KBM-7 (cell line): ENCODE results near the gene DOK6.
A peak's percentile ranks its signal among the peaks of the same experiment; 100 is the strongest.

ENCODE experiments used
- DNase-seq: peaks from one replicate; pipeline ENCODE4 v3.0.0-alpha.2; 2015
- in situ Hi-C: fragments of 300-500 bp; cut with MboI; formaldehyde crosslinking; loops from 2 replicates; pipeline ENCODE4 v1.14.3; 2020; ENCODE audit warnings: low sequenced_read_pairs, low pct_unique_long_range_greater_than_20kb, mixed read lengths

Gene DOK6

DNA sequence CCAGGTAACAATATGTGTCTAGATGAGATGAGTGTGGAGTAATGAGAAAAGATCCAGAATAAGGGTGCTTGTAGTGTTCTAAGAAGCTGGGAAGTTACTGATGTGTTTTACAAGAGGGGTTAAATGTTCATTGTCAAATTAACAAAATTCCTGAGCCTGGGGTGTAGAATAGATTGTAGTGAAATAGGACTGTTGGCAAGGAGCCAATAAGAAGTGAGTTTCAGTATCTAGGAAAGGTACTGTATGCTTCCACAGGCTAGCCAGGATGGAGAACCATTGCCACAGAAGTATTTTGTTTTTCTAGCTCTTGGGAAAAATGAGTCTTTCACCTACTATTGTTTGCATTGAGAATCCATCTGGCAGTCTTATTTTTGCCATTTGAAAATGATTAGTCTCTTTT, 10.5 kb downstream of the DOK6 start:
- in situ Hi-C loops, result no loop called here
- no peak for DNase-seq

DNA sequence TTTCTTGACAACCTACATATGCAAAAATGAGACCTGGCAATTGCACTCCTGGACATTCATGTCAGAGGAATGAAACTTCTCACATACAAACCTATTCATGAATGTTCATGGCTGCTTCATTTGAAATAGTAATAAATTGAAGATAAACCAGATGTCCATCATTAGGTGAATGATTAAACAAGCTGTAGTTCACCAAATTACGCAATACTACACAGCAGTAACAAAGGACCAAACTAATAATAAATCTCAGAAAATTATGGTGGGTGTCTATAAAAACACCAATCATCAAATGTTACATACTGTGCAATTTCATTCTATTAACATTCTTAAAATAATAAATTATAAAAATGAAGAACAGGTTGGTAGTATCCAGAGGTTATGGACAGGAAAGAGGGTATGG, 13.5 kb downstream of the DOK6 start:
- no peak for DNase-seq
- in situ Hi-C loops, result no loop called here

DNA sequence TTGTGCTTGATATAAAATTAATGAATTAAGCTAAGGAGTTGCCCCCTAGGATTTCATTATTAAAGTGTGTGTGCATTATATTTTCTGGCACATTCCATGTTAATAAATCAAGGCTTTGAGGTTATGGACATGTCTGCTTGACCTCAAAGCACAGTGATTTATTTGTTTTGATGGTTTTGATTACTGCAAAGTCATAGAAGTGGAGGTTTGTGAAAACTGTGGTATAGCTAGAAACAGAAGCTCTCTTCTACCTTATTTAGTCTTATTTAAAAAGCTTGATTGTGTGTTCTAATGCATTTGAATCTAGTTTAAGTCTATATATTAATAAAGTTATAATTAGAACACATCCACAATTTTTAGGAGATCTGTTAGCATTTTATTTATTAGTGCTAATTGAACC, 32.2 kb downstream of the DOK6 start:
- in situ Hi-C loops, result no loop called here
- DNase-seq, result no peak

DNA sequence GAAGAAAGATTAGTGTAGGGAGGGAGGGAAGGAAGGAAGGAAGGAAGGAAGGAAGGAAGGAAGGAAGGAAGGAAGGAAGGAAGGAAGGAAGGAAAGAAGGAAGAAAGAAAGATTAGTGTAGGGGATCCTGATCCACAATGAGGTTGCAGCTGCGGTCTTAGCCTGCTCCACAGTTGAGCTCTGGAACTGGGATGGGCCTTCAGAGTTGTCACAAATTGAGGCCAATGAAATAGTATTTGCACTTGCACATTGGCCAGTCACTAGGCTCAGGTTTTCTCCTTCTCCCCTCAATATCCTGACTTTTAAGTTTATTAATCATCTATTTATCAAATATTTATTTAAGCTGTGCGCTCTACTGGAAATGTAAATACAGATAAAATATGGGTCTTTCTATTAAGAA, 34.3 kb downstream of the DOK6 start:
- in situ Hi-C loops, result no loop called here
- DNase-seq, result no peak

DNA sequence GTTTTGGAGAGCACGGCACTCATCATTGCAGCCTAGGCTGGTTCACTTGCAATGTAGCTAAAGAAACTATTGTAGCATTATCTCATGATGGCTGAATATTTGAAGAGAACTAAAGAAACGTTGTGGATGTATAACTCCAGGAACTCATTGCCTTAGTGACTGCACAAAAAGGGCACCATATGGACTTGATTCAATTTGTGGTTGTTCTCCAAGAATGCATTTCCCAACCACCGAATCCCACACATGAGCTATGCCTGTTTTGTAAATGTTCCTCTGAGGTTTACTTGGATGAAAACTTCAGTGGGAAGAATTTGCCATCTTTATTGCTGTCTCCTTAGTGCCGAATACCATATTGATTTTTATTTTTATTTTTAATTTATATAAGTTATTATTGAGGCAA, 43.5 kb downstream of the DOK6 start:
- no peak for DNase-seq
- in situ Hi-C loops, result no loop called here

DNA sequence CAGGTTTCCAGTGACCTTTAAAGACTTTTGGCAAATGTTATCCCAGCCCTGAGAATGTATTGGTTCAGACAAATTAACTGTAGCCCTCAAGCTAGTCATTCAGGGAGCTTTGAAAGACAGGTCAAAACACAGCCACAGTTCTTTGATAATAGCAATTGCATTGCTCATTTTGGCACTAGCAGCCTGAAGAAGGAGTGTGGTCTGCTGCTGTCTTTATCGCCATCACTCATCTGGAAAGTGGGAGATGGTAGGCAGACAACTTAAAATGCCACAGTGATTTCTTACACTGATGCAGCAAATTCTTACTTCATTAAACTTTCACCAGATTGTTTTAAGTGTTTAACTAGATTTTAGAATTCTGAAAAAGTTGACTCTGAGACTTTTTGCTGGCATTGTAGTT, 47.2 kb downstream of the DOK6 start:
- in situ Hi-C loops, result no loop called here
- DNase-seq, result no peak

DNA sequence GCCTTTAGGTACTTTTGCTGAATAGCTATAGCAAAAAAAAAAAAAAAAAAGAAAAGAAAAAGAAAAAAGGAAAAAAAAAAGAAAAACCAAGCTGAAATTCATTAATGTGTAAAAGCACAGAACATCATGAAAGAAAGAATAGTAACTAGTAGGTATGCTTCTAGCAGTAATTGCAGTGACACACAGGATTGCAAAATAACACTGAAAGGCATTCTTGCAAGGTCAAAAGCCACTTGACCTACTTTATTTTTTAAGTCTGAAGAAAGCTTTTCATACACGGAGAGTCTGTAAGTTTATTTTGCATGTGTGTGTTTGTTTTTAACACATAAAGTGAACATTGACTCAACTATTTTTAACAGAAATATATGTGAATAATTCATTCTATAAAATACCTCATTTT, 54.4 kb downstream of the DOK6 start:
- DNase-seq, result no peak
- in situ Hi-C loops, result no loop called here

DNA sequence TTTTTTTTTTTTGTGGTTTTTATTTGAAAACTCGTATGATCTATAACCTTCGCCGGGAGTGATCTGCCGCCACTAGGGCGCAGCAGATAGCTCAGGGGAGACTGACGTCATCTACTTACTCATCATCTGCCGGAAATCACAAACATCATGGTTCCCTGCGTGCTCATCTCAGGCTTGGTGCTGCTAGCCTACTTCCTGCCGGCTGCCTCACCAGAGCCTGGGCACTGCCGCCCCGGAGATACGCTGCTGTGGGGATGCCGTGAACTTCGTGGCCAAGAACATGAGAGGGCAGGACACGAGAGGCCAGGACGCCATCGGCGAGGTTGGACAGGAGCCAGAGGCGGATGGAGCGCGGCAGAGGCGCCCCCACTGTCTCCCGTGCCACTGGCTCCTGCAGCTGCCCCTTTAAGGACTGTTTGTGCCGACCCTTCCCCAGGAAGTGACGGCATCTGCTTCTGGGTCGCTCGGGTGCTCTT, 68.8 kb downstream of the DOK6 start:
- DNase-seq, result peak; percentile 21
- in situ Hi-C loops, result no loop called here

DNA sequence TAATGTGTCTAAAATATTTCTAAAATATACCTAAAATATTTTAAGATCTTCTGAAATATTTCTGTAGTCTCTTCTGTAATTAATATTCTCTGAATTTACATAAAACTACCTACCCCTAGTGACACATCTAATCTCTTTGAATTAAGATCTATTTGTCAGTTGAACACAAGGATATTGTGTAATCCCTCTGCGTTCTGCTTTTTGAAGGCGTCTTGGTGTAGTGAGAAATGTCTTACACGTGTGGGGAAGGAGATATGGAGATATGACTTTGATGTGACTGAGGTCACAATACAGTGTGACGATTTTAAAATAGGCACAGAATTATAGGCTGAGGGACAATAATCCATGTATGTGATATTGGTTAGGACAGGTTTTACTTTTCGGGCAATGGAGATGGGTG, 79.8 kb downstream of the DOK6 start:
- no peak for DNase-seq
- in situ Hi-C loops, result no loop called here

DNA sequence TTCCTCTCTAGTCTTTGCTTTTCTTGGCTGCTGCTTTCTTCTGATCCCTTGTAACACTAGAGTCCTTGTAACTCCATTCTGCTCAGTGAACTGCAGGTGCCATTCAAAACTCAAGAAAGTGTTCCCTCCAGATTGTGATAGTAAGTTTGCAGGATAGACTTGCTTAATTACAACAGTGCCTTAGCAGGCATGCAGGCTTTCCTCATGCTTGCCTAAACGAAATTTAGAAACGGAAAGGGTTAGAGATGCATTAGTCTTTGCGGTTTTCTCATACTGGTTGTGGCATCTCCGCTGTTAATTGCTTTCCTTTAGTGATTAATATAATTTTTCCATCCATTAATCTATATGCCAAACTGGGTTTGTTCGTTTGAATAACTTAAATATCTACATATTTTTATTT, 82.9 kb downstream of the DOK6 start:
- DNase-seq, result no peak
- in situ Hi-C loops, result no loop called here

DNA sequence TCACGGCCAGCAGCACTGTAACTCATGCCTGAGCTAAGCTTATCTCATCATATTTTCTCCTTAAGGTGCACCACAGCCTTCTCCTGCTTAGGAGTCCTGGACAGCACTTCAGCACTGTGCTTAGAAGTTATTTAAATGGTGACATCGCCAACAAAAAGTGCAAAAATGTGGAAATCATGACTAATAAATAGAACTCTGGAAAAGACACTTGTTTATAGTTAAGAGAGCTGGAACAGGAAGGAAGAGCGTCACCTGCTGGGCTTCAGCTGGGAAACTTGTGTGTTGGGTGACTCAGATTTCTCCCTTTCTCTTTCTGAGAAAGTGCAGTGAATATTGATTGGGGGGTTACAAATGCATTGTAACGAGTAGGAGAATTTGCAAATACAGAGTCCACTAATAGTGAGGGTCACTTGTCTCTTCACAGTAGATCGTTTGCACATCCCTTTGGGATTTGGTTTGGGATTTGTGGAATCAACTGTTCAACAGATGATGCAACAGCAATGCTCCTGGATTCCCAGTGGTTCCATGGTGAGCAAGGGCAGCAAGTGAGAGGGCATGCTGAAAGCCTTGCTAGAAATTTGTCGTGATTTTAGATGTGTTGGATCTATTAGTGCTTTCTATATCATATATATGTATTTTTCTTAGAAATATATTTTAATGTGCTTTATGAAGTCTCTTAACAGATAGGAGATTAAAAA, 84.2 kb downstream of the DOK6 start:
- in situ Hi-C loops, result no loop called here

DNA sequence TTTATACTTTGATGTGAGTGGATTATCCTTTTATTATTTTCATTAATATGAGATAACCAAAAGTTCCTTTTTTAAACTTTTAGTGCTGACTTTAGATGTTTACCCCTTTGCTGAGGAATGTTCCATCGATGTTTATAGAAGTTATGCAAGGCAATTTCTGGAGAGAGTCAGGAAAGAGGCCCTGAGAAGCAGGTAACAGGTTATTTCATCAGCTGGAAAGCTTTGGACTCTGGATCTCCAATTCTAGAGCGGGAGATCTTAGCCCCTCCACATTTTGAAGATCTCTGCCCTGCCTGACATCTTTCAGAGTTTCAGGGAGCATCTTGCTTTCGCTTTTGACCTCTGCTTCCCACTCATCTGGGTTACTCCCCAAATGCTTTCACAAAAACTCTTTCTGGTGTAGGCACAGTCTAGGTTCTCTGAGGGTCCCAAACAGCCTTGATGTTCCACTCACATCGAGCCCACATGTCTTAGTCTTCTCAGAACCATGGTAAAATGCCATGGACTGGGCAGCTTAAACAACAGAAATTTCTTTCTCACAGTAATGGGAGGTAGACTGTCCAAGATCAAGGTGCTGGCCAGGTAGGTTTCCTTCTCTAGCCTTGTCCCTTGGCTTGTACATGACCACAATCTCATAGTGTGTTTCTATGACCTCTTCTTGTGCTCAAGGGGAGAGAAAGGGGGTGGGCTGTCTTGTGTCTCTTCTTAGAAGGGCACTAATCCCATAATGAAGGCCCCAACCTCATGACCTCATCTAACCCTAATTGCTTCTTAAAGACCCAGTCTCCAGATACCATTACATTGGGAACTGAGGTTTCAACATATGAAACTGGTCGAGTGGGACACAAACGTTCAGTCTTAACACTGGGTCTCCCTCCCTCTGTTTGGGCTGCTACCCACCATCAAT, 87.1 kb downstream of the DOK6 start:
- no peak for DNase-seq
- in situ Hi-C loops, result no loop called here

More for the DNA sequence above, 84.2 kb downstream of the DOK6 start:
- DNase-seq, result peak; percentile 3

DNA sequence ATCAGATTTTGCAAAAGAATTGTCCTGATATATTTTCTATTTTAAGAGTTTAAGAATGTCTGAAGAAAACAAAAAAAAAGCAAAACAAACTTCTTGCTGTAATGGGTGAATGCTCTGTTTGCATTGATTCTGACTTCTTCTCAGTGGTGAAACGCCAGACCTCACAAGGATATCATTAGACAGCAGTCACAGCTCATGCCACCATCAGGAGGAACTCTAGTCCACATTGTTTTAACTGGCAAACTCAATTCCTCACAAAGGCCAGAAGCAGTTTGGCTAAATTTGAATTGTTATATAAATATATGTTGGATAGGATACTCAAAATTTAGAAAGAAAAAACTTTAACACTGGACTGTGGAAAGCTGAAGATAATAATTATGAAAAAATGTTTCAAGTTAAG, 89.4 kb downstream of the DOK6 start:
- in situ Hi-C loops, result no loop called here
- DNase-seq, result no peak

DNA sequence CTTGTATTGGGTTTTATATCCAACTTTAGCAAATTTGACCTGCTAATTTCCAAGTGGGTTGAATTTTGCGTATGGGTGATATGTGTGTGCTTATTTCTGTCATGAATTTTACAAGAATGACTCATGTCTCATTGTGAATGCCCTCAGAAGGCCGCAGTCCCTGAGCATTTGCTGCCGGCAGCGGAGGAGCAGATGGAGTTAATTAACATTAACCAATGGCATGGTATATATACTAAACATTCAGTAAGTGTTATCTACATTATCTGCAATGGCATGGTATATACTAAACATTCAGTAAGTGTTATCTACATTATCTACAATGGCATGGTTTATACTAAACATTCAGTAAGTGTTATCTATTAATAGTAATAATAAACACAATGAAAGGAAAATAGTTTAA, 90.1 kb downstream of the DOK6 start:
- no peak for DNase-seq
- in situ Hi-C loops, result no loop called here

DNA sequence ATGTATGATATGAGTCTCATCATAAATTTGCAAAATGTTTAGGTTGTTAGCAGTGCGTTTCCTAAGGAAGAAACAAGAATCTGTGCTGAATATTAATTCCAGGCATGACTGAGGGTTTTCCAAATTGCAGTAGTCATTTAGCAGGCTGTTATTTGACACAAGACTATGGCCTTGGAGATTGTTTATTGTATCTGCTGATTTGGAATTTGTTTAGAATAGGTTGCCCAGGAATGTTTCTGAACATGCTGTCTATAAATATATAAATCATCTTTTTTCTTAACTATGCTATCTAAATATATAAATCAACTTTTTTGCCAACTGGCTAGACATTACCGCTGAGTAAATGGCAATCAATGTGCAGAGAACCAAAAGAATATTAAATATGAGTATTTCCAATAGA, 90.9 kb downstream of the DOK6 start:
- in situ Hi-C loops, result no loop called here
- no peak for DNase-seq

DNA sequence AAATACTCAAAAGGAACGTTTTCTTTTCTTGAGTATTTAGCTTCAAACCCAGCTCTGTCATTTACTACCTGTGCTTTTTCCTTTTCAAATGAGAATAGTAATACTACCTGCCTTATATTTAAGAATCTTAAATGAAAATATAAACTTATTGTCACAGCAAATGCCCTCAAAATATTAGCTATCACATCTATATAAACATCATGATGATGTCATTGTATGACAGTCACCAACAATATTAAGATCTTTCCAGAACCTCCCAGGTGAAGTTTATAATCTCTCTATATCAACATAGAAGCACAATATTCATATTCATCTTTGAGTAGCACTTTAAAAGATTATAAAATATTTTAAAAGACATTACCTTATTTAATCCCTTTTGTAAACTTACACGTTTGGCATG, 92.2 kb downstream of the DOK6 start:
- no peak for DNase-seq
- in situ Hi-C loops, result no loop called here

DNA sequence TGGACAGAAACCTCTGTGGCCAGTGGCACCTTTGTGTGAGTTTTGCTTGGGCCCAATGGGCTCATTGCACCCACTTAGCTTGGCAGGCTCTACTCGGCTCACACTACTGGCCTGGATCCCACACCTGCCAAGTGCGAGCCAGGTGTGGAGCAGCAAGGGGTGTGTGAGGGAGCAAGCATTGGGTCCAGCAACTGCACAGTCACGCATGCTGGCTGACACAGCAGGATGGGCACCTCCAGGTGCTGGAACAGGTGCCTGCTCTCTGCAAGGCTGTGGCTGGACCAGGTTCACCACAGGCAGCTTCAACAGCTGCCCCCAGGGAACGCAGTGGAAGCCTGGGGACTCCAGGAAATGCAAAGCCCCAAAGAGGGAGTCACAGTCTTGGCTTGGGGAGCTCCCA, 94.2 kb downstream of the DOK6 start:
- in situ Hi-C loops, result no loop called here
- DNase-seq, result no peak

DNA sequence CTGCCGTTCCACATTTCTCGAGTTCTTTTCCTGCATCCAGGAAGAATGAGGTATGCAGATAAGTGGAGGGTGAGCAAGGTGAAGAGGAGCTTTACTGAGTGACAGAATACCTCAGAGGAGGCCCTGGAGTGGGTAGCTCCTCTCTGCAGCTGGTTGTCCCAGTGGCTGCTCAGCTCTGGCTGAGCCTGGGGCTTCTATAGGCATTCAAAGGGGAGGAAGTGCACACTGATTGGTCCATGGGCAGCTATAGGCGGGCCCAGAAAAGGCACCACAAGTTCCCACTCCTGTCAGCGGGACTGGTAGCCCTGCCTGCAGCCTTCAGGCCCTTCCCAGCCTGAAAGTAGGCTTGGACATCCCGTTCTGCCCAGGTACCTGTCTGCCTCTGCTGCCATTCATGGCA, 94.7 kb downstream of the DOK6 start:
- in situ Hi-C loops, result no loop called here
- no peak for DNase-seq

DNA sequence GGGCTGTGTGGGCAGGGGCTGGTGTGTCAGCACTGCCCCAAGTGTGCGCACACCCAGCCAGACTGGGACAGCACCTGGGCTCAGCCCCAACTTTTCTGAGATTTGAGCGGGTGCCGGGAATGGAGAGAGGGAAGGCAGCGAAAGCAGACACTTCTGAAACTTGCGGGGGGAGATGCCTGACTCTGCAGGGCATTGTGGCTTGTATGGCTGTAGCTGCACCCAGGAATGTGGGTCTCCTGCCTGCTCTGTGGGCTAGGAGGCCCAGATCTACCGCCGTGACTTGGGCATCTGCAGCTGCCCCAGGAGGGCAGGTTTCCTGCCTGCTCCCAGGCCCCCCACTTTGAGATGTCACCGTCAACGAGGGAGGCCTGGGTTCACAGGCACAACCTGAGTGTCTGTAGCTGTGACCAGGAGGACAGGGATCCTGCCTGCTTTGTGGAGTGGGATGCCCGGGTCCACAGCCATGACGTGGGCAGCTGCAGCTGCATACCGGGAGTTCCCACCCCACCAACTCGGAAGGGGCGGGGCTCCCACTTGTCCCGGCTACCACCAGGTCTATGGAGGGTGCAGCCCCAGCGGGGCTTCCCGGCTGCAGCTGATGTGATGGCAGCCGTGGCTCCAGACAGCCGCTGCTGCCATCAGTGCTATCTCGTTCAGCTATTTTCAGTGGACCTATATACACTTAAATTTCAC, 95.3 kb downstream of the DOK6 start:
- in situ Hi-C loops, result no loop called here
- DNase-seq, result no peak

DNA sequence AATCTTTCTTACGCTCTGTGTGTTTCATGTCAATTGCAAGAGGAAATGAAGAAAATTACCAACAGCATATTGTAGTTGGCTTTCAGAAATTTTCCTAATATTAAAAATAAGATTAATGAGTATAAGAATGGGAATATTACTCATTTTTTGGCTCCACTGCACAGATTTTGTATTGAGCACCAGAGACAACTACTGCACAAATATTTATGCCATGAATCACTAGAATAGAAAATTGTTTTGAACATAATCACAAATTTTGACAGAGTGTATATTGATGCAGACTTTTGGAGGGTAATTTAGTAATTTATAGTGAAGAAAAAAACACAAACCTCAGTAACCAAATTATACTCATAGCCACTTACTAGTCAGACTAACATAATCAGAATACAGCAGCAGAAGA, 118.3 kb downstream of the DOK6 start:
- DNase-seq, result no peak
- in situ Hi-C loops, result no loop called here
